Body of pancreas (tissue), 4 donors: ENCODE results near the gene NEGR1.

Experiments used
- CTCF ChIP-seq, 7 experiments: fragments of 450-650 bp in 4 of 7; fragments of 200-600 bp in 3 of 7; sonication (generic) in 3 of 7; IDR thresholded peaks; one replicate each; pipeline ENCODE4 v1.5.1; 2016 to 2019; ENCODE audit warnings: antibody characterized with exemption in 7 of 7
- POLR2A ChIP-seq, 3 donors: fragments of 450-650 bp; IDR thresholded peaks; one replicate each; pipeline ENCODE4 v1.6.1; 2016; ENCODE audit warnings: antibody characterized with exemption in 3 of 3, mild to moderate bottlenecking in 2 of 3

GRCh38 chr1:71647513-71648300, 634.6 kb downstream of the NEGR1 start:
- TF ChIP-seq CTCF (IDR thresholded peaks at IDR 0.05) (no peak), POLR2A (IDR thresholded peaks at IDR 0.05) (no peak)
